Stimulated activated CD8-positive, alpha-beta memory T cell treated with anti-CD3 and anti-CD28 coated beads, Interleukin-15, amount 100 ng/mL, for 4 hours (primary cell): ENCODE measurements around the gene RGS3.

Experiments used
- DNase-seq, 2 donors: peaks; one replicate each; pipeline ENCODE4 v3.0.0-alpha.2; 2020; ENCODE audit warnings: low read depth in 2 of 2

Gene RGS3

DNA sequence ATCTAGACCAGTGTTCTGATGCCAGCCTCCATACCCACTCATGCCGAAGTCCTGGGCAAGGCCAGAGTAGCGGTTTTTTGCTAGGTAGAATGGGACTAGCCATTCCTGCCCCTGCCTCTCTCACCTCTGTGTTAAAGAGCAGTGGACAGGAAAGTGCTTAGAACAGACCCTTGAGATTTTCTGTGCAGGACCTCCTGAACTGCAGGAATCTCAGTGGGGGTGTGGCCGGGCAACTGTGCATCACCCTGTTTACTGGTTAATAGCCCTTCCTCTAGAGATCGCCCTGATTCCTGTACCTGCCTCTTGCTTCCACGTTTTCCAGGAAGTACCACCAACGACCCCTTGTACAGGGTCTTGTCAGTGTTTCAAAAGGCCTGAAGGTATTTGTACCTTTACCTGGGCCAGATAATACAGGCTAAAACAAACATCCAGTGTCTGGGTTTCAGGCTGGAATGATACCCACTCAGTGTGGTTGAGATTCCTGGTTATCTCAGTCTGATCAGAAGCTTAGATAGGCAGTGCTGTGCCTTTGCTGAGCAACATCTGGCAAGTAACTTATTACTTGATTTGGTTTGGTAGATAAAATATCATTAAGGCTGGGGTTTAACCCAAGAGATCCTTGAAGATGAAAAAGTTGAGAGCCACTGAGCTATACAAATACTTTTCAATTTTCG lies 65.9 kb downstream of the RGS3 start:
- DNase-seq = no peak

DNA sequence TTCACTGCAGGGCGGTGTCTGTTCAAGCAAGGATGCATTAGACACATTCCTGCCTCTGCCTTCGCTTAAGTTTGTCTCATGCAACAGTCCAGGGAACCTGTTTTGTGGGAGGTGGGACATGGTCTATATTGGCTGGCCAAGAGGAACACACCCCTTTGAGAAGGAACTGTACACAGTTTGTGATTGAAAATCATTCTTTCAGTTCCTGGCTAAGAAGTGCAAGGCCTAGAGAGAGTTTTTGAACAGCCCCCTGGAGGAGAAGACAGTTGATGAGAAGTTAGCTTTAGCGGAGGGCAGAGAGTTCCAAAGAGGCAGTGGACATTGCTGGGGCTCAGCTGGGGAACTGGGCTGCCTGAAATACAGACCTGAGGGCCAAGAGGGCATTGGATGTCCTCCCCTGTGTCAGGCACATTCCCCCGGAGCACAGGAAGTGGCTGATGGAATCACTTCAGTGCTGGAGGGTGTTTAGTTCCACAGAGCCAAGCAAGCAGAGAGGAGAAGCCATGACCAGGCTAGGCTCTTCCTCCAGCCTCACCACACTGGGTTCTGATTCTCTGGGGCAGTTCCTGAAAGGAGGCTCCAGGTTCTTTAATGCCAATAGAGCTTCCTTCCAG lies 66.6 kb downstream of the RGS3 start:
- no peak for DNase-seq

DNA sequence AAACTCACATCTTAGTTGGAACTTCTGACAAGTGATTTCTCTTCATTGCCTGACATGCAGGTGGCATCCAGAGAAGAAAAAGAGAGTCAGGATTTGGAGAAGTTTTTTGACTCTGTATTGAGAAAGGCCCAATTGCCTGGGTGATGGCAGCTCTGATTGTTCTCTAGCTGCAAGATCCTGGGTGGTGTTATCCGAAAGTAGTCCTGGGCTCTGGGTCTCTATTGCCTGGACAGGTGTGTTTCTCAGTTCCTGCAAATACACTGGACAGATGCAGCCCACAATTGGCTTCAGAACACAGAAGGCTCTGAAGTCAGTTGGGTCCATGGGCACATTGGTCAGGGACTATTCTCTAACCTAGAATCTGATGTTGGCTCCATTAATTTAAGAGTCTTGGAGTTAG lies 67.4 kb downstream of the RGS3 start:
- DNase-seq = no peak

DNA sequence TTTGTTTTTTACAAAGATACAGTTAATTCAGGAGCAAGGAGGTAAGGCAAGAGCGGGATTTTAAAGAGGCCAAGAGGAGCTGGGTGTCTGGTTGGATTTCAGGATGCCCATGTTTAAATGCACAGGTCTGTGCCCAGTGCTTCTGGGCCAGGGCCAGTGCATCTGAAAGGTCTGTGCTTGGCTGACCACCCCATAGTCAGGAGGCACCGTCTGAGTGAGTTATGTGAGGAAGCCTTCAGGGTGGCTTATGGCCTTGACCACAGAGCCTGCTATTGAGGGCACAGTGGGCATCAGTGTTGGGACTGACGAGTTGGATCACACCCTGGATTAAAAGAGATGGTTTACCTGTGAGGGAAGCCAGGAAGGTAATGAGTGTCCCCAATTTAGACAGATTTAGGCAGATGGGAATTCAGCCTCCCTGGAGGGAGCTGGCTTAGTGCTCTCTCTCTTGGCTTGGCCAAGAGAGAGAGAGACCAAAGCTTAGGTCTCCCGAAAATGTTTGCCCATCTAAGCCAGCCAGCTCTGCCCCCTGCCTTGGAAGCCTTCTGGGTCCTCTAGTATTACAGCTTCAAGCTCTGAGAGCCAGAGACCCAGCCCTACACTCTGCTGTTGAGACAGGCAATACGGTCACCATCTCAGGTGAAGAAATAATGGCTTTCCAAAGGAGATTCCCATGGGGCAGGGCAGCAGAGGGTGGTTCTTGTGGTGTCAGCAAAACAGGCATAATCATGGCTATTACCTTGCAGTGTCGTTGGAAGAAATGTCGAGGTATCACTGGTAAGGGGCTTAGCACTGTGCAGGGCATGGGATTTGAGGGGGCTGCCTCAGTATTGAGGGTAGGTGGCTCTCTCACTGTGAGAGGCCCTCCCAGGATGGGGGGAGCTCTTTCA lies 68.6 kb downstream of the RGS3 start:
- DNase-seq = no peak

DNA sequence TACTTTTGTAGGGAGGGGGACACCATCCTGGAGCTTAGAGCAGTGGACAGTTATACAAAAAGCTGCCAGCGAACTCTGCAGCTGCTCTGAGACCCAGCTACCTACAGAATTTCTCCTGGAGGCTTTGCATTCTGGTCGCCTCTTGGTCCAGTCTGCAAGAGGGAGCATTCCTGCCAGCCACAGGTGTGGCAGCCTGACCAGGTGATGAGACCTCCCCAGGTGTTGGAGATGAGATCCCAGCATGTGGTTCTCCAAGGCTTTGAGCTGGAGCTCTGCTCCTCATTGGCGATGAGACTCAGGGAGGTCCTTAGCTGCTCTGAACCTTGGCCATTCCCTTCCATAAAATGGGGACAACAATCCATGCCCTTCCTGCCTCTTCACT lies 69.3 kb downstream of the RGS3 start:
- no peak for DNase-seq

DNA sequence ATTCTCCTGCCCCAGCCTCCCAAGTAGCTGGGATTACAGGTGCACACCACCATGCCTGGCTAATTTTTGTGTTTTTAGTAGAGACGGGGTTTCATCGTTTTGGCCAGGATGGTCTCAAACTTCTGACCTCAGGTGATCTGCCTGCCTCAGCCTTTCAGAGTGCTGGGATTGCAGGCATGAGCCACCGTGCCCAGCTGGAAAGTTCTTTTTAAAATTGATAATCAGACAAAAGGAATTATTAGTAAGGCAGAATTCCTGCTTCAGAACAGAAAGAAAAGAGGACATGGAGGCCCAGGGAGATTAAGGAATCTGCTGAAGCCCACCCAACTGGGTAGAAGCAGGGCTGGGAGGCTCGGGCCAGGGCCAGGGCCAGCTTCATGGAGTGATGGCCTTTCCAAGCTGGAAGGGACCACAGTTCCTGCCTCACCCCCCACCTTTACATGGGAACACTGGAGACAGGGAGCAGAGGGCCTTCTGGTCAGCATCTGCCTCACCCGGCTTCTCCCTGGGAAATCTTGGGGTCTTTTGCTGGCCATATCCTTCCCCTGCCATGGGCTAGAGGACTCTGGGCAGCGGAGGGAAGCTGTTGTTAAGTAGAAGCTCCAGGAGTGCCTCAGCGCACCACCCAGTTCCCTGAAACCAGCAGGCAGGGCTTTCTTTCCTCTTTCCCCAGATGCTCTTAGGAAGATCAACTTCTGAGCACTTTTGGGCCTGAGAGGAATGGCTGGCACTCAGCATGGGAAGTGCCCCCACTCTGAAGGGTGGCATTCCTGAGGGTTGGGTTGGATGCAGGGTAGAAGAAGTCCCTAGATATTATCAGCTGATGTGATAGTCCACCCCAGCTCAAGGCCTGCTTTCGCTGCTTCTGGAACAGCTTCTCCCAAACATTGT lies 70.1 kb downstream of the RGS3 start:
- no peak for DNase-seq

DNA sequence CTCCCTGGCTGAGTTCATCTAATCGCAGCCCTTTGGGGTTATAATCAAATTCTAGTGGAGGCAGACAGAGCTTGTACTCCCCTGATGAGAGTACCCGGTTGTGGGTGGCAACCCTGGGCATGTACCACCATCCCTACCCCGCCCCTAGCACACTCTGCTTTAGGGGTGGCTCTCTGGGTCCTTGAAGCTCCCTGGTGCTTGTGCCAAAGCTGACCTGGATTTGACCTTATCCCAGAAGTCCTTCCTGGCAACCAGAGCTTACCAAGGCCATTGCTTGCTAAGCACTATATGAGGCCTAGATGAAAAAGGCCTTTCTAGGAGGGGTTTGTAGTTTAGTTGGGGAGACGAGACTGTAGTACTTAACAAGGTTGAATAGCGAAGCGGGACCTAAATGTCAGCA lies 72.2 kb downstream of the RGS3 start:
- DNase-seq = no peak

DNA sequence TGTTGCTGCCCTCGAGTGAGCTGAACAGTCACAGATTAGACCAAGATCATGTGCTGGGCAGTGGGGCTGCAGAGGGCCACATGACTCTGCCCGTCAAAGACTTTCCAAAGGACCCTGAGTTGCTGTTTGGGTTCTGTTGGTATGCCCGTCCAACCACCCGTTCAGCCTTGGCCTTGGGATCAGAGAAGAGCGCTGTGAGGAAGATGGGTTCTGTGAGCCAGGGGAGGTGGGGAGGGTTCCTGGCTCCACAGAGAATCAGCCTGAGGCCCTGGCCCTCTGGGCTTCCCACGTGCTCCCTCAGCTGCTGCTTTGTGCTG lies 72.6 kb downstream of the RGS3 start:
- no peak for DNase-seq

DNA sequence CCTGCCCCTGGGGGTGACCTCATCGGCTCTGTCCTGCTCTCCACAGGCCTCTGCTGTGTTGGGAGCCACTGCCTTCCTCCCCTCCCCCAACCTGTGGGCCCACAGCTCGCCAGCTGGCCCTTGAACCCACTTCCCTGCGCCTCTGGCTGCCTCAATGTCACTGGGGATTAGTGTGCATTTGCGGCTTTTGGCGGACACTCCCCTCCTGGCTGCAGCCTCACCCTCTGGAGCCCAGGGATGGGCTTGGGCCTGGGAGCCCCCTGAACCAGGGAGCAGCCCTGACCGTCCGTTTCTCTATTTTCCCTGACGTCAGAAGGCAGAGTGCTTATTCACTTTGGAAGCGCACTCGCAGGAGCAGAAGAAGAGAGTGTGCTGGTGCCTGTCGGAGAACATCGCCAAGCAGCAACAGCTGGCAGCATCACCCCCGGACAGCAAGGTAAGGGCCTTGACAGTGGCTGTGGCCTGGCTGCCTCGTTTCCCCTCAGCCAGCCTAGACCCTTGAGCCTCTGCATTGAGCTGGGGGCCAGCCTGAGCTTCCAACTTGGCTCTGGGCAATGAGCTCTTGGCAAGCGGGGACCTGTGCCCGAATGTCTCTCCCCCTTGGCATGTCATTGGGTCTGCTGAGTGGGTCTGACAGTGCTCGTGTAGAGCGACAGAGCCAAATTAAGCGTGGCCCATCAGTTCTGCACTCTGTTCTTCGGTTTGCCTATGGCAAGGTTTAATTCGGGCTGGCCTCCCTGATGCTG lies 73.1 kb downstream of the RGS3 start:
- DNase-seq = no peak

DNA sequence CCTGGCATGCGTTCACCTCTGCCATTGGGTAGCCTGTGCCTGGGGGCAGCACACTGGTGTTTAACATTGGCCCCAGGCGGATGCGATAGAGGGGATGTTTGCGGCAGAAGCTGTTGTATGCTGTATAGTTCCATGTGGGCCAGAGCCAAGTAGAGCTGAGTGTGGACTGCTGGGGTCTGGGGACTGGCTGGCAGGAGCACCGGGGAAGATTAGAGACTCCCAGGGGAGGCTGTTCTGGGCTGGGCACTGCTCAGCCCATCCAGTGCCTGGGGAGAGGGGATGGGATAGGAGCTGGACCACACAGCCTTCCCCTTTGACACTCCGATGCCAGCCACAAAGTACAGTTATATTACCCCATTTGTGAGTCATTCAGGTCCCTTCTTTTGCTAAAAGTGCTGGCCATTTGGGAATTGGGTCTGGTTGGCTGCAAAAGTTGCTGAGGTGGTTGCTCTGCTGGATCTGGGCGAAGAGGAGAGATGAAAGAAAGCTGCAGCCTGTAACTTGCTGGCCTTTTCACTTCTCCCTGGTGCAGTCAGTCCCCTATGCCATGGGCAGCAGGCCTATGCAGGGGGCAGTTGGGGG lies 73.8 kb downstream of the RGS3 start:
- DNase-seq = no peak

DNA sequence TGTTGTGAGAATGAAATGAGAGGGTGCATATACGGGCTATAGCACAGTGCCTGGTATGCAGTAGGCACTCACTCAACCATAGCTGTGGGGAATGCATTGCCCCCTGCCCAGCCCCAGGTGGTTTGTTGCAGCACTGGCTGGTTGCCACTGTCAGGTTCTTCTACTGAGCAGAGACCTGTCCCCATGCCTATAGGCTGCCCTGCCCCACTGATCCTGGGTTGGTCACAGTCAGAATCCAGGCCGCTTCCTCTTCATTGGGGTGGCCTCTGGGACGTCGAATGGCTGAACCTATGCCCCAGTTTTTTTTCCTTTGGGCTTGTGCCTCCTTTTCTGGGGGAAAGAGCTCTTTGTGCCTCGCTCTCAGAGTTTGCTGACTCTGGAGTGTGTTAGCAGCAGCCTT lies 74.6 kb downstream of the RGS3 start:
- DNase-seq = no peak

DNA sequence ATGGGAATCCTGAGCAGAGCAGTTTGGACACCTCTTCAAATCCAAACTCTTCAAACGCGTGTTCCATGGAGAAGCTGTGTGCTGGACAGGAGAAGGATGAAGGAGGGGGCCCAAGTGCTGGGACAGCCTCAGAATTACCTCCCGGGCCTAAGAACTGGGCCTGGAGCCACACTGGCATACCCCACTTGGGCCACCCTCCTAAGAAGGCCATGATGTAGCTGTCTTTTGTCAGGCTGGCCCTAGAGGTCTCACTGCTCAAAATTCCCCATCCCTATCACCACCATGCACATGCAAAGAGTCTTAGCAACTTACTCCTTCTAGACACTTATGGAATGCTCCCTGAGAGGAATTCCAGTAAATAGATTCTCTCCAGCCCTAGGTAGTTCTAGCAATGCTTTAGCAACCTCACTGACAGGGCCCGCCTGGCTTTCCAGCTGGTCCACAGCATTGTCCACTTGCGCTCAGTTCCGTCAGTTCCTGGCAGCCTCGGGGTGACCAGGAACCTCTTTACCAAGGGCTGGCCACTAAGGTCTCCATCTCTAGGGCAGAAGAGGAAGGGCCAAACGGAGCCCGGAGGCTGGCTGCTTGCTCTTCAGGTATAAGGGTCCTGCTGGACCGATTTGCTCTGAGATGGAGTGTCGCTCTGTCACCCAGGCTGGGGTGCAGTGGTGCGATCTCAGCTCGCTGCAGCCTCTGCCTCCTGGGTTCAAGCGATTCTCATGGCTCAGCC lies 75.3 kb downstream of the RGS3 start:
- no peak for DNase-seq

DNA sequence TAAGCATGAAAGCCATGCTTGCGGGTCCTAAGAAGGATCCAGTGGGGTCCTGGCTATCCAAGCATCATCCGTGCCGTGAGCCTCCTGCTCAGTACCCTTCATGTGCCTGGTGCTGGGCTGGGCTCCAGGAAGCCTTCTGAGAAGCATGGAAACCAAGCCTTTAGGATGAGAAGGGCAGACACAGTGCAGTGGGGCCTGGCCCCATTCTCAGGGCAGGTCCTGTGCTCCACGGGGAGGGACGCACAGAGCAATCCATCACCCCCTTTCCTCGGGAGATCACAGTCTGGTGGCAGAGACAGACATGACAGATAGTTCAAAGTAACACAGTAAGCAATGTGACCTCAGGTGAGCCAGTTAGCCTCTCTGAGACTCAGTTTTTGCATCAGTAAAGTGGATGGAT lies 76.9 kb downstream of the RGS3 start:
- DNase-seq = no peak

DNA sequence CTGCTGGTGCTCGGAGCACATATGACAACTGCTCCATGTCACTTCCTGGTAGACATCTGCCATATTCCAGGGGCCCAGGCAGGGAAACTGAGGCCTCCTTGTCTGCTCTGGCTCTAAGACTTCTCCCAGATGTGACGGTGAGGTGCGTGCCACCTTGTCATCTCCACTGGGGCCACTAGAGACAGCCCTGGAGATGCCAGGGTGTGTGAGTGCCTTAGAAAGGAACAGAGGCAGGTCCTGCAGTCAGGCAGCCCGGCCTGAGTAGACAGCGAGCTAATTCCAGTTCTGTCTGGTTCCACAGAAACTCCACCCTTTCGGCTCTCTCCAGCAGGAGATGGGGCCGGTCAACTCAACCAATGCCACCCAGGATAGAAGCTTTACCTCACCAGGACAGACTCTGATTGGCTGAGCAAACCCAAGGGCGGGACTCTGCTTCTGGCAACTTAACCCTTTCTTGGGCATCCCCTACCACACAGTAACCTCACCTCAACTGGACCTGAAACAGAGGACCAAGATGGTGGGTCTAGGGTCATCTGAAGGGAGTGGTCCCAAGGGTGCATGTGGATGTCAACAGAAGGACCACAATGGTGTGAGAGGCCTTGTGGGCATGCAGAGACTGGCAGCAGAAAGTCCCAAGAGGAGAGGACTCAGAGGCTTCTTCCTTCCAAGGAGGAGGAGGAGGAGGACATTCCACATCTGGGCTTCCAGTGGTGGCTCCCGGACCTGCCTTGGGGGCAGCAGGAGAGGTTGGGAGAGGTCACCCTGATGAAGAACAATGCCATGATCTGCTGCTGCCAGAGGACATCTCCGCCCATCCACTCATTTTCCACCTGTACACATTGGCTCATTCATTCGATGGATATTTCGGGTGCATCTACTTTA lies 77.7 kb downstream of the RGS3 start:
- DNase-seq = no peak

DNA sequence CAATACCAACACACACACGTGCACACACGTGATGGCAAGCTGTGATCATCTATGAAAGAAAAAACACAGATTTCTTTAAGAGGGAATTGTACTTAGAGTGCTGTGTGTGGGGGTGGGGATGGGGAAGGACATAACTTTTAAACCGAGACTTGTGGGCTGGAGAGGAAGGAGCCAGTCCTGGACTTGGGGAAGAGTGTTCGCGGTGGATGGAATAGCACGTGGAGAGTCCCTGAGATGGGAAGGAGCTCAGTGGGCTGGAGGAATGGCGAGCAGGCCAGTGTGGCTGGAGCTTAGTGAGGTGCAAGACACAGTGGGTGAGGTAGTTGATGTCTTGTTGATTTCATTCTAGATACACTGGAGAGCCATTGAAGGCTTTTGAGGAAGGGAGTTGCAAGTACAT lies 78.5 kb downstream of the RGS3 start:
- no peak for DNase-seq

DNA sequence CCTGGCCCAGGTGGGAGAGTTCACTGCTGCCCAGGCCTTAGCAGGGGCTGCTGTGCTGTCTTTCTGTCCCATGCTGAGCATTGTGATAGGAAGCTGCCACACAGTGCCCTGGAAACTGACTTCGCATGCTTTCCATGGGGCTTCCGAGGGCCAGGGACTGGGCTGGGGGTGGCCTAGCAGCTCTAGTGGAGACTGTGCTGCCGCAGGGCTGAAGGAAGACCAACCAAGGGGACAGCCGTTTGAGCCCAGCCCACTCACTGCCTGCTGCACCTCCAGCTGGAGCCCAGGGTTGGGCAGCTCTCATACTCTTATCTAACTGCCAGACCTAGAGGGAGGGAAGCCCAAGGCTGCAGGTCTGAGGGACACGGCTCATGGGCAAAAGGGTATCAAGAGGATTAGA lies 79.2 kb downstream of the RGS3 start:
- DNase-seq = no peak

DNA sequence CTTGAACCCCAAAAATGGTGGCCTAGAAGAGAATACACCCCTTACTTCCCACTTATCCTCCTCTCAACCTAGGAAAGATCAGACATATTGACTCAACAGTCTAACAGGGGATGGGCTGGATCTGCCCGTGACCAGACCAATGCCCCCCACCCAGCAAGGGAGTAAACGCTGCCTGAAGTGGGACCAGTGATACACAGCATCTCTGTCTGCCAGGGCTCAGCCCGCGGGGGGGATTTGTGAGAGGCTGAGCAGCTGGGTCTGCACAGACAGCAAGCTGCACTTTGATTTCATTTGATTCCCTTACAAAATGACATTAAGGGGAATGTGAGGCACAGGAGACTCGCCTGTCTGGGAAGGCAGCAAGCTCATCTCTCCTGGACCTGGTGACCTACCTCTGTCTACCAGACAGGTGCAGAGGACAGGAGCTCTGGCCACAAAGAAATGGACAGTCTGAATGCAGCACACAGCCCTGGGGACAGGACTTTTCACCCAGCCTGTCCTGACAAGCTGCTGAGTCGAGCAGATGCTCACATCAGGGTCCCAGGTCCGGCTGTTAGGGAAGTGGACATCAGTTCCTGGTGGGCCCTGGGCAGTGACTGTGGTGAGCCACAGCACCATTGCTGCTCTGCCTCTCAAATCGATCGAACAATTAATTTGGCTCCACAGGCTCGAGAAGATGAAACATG lies 79.9 kb downstream of the RGS3 start:
- no peak for DNase-seq

DNA sequence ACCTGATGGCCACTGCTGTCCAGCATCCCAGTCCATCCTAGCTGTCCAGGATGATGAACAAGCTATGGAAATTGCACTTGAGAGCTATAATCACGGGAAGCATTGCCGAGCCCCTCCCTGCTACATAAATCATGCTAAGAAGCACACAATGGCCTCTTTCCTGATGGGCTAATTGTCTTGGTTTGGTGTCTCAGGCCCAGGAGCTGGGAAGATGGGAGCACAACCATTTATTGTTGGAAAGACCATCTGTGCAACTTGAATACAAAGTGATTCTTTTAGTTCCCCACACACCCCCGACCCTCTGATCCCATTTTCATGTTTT lies 80.4 kb downstream of the RGS3 start:
- DNase-seq = no peak

DNA sequence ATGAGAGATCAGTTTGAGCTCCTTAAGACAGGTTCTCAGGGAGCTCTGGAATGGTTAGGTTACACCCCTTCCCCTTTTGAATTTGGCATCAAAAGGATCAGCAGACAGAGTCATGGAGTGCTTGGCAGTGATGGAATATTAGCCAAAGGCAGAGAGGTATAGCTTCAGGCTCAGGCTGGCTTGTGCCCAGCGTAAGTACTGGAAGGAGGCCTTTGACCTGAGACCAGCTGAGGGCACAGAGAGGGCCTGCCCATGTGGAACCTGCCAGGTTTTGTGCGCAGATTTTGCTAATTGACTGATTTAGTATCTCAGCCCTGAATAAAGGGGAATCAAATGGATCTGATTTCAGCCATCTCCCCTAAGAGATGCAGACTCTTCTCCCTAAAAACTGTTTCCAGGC lies 81.5 kb downstream of the RGS3 start:
- no peak for DNase-seq
